Activated T-cell treated with anti-CD3 and anti-CD28 coated beads, Interleukin-2, amount 50 U/mL, for 1 hour (primary cell): ENCODE results near the gene FARP2.

ENCODE experiments used
- DNase-seq: peaks from one replicate; pipeline ENCODE4 v3.0.0-alpha.2; 2020

Gene FARP2

GRCh38 chr2:241538838-241539615 is 182.9 kb downstream of the FARP2 start:
- DNase-seq = no peak

DNA sequence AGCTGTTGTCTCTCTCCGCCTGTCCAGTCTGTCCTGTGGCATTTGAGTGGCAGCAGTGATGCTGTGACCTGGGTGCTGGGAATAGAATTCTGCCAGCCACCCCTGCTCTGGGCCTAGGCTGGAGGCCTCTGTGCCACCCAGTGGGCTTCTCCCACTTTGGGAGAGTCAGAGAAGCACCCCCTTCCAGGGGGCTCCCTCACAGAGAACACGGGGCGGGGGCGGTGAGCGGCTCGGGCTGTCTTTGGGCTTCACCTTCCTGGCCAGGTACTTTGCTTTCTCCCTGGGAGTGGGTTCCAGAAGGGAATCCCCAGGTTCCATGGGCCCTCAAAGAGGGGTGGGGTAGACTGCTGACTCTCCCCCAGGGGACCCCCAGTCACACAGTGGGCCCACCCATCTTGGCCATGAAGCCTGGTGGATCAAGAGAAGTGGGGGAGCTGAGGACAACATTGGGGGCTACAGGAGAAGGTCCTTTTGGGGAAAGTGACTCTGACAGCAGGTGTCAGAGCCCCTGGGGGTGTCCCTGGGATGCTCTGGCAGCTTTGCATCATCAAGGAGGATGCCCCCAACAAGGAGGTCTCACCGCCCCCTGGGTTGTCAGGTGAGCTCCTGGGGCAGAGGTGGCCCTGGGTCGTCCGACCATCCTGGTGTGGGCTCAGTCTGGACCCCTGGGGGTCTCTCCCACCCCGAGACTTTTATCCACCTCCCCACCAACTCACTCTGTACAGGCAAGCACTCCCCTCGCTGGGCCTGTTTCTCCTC is 183.7 kb downstream of the FARP2 start:
- DNase-seq = no peak

DNA sequence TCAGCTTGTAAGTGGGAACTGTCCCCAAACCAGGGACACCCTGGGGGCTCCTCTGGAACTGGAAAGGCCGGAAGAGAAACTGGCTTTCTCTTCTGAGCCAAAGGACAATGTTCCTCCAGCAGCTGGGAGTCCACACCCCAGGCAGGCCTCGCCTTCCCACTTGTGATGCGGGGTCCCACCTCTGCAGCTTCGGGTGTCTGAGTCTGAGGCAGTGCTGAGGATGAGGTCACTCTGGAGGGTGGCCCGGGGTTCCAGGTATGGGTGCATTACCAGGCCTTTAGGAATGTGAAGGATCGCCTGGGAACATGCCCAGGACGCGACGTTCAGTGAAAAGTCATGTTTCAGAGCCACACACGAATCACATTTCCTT is 184.3 kb downstream of the FARP2 start:
- no peak for DNase-seq

DNA sequence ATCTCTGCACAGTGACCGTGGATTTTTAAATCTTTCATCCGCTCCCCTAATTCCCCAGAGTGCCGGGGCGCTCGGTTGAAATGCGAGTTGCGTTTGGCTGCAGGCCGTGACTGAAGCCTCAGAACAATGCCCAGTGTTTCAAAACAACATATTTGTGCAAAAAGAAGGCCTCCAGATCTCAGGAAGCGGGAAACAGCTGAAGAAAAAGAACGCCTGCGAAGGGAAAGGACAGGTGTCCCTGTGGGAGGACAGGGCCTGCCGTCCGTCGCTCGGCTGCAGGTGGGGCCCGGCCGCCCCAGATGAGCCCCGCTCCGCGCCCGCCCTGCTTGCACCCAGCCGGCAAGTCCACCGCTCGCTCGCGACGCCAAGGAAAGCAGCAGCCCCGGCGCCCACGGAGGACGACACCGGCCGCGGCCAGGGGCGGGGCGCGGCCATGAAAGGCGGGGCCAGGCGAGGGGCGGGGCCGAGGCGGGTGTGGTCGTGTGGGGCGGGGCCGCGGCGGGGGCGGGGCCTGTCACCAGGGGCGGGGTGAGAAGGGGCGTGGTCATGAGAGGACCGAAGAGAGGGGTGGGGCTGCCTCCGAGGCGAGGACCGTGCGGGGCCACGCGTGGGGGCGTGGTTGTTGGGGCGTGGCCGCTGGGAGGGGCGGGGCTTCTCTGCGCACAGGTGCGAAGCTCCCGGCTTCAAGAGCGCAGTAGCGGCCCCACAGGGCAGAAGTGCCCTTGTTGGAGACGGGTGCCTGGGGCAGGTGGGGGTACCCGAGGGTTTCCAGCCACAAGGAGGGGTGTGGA is 184.9 kb downstream of the FARP2 start:
- peak; percentile 71 for DNase-seq

DNA sequence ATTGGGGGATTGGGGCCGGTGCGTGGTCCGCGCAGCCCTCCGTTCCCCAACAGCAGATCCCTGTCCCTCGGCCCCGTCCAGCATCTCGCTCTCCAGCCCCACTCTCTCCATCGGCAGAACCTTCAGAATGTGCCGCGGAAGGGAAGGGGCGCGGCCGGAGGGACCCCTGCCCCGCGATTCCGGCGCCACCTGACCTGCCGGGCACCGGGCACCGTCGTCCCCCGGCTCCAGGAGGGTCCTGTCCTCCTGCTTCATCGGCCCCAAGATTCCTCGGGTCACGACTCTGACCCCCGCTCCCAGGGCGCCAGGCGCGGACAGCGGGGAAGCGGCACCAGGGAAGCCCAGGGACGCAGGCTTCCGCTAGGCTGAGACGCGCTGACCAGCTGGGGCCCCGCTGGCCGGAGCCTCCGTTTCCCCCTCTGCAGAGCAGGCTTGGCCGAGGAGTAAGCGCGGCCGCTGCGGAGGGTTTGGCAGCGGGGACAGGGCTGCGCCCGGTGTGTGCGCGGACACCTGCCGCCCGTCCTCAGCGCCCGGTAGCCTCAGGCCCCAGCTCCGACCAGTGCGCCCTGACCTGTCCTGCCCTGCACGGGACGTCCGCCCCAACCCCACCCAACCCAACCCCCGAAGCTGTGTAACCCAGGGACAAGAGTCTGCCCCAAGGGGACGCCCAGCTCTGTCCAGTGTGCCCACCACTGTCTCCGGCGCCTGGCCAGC is 185.6 kb downstream of the FARP2 start:
- no peak for DNase-seq

DNA sequence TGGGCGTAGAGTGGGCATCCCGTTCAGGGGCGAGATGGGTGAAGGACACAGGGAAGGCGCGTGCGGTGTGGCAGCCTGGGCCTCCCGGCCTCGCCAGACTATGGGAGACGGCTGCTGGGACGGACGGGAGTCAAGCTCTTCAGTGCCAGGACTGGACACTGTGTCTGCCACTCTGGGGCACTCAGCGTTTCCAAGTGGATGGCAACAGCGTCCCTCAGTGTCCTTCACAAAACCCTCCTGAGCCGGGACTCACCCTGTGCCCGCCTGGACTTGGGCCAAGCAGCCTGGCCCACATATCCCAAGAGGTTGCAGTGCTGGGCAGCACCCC is 186.2 kb downstream of the FARP2 start:
- no peak for DNase-seq
